Activated CD8-positive, alpha-beta memory T cell treated with anti-CD3 and anti-CD28 coated beads, Interleukin-2, amount 50 U/mL, for 4 hours (primary cell): ENCODE results near the gene SSB.
A peak's percentile ranks its signal among the peaks of the same experiment; 100 is the strongest.
"Not testable (repeated sequence)": the region's sequence is repeated elsewhere in the genome, so short reads cannot be mapped to it uniquely, and the experiment has no call there.

Experiments
- DNase-seq: peaks from one replicate; pipeline ENCODE4 v3.0.0-alpha.2; 2020

Gene SSB

DNA sequence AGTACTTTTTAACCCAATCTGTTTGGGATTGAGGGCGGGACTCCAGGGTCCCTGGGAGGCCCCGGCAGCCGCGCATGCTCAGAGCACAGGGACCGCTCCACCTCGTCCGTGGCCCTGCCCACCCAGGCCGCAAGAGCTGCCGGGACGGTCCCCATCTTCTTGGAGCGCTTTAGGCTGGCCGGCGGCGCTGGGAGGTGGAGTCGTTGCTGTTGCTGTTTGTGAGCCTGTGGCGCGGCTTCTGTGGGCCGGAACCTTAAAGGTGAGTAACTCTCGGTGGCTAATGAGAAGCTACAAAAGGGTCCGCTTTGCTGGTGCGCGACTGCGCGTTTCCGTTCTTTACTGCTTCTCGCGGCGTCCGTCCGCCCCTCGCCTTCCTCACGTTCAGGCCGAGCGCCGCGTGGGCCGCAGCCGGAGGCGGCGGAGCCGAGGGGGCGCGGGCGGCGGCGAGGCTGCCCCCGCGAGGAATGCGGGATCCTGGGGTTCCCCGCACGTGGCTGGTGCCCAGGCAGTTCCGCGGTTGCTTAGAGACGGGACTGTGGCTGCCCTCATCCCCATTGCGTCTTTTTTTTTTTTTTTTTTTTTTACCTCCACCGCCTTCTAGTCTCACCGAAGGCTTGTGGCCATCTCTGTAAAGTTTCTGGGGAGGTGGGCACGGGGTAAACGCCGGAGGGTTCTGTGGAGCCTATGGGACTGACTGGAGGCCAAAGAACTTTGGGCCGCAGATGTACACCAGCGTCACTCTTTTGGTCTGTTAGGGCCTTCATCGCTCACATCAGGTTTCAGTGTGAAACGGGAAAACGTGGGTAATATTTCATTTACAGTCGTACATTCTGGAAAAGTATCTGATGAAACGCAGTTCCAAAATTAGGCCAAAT, at the start of gene SSB:
Gene SSB, plus strand, starts transcription at position 154 of the 875 bp plus-strand sequence. CDS start 2,090 bp downstream, outside the sequence.
- peak; percentile 94 for DNase-seq

DNA sequence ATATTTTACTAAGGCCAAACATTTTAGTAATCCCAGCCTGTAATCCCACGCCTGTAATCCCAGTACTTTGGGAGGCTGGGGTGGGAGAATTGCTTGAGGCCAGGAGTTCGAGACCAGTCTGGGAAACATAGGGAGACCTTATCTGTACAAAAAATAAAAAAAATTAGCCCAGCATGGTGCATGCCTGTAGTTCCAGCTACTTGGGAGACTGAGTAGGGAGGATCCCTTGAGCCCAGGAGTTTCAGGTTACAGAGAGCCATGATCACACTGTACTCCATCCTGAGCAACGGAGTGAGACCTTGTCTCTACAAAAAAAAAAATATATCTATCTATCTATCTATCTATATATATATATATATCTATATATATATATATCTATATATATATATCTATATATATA, 45.9 kb upstream of the SSB start:
- DNase-seq, result no peak

DNA sequence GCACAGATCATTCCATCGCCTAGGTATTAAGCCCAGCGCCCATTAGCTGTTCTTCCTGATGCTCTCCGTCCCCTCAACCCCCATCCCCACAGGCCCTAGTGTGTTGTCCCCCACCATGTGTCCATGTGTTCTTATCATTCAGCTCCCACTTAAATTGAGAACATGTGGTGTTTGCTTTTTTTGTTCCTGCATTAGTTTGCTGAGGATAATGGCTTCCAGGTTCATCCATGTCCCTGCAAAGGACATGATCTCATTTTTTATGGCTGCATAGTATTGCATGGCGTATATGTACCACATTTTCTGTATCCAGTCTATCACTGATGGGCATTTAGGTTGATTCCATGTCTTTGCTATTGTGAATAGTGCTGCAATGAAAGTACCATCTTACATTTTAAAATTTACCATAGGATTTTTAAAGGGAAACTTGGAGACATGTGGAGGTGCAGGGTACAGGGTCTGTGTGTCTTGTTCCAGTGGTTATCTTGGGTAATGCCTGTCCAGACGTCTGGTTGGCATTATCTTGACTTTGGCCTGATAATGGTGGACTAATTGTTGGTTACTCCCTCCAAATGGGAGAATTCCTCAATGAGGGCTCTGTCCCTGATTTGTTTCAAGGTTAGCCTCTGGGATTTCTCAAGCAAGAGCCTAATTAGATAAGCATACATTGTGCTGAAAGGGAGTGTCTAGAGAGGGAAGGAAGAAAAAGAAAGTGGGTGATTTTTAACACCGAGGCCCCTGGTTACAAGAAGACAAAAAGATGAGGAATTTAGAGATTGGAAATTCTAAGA, 43.4 kb upstream of the SSB start:
- no peak for DNase-seq

DNA sequence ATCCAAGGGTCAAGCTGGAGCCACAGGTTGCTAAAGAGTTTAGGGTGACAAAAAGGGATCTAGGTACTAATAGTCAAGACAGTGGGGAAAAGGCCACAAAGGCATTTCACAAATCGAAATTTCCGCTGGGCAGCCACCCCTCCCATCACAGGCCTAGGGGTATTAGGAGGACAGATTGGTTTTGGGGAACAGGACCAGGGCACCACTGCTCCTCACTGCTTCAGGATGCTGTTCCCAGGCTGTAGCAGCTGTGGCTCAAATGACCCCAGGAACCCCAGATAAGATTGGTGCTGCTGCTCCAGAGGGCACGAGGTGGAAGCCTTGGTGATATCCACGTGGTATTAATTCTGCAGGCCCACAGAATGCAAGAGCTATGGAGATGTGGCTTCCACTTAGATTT, 42.3 kb upstream of the SSB start:
- no peak for DNase-seq

DNA sequence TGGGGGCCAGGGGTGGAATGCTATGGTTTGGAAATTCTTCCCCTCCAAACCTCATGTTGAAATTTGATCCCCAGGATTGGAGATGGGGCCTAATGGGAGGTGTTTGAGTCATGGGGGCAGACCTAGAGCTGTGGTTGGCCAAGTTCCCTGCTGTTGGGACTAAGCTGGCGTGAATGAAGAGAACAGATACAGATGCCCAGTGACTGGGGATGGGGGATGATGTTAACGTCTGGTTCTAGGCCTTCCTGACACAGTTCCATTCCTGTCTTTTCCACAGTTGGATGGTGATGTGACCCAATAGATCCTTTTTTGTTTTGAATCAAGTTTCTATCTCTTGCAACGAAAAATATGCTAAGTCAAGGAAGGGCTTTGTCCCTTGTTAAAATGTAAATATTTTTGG, 41.3 kb upstream of the SSB start:
- no peak for DNase-seq

DNA sequence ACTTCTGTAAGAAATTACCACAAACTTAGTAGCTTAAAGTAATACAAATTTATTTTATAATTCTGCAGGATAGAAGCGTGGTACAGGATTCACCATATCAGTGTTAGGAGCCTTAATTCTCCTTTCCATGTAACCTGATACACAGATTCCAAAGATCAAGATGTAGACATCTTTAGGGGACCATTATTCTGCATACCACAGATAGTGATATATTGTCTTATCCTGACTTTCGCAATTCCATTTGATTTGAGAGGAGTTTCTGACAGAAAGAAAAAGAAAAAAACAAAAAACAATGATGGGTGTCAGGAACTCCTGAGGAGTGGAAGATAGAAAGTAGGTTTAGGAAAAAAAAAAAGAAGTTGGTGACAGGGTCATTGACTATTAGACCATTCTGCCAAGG, 40.9 kb upstream of the SSB start:
- DNase-seq, result no peak

DNA sequence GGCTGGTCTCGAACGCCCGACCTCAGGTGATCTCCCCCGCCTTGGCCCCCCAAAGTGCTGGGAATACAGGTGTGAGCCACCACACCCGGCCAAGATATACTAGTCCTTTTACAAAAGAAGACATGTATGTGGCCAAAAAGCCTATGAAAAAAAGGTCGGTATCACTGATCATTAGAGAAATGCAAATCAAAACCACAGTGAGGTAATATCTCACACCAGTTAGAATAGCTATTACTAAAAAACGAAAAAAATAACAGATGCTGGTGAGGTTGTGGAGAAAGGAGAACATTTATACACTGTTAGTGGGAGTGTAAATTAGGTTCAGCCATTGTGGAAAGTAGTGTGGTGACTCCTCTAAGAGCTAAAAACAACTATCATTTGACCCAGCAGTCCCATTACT, 38.7 kb upstream of the SSB start:
- DNase-seq, result no peak

DNA sequence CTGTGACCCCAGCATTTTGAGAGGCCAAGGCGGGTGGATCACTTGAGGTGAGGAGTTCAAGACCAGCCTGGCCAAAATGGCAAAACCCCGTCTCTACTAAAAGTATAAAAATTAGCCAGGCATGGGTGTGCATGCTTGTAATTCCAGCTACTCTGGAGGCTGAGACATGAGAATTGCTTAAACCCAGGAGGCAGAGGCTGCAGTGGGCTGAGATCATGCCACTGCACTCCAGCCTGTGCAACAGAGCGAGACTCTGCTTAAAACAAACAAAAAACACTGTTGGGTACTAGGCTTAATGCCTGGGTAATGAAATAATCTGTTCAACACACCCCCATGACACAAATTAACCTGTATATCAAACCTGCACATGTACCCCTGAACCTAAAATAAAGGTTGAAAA, 37.9 kb upstream of the SSB start:
- DNase-seq, result not testable (repeated sequence)

DNA sequence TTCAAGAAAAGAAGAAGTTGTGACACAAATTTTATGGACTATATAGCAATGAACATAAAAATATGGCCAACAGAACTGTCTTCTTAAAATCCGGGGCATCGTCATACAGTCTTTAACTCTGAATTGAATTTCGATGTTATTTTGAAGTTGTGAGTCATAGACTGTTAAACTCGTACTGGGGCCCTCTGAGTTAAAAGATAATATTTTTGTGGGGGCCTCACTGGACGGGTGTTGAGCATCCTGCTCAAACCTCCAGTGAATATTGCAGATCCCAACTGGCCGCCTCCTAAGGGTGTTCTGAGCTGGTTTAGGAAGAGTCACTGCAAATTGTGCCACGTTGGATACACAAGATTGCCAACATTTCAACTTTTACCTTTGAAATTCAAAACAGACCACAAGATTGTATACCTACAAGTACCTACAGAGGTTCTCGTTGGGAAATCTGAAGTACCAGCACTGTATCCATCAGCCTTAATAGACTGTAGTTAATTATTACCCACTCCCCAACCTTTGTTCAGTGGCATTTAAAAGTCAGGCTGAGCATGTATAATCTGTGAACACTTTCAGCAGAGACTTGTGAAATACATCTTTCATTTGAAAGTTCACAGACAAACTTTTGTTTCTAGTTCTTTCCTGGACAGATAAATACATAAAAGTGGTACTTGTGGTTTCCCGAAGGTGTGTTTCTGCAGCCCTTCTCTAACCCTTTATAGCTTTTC, 37.3 kb upstream of the SSB start:
- DNase-seq, result no peak

DNA sequence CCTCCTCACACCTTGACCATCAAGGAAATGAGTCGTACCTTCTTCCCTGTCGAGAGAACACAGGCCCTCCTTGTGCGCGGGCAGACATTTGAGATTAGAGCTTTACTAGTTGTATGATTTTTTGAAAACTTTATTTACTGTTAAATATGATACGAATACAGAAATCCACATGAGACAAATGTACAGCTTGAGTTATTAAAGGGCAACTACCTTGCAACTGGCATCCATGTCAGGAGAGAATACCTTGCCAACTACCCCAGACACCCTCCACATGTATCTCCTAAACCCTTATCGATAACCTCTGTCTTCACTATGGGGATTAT, 36.7 kb upstream of the SSB start:
- no peak for DNase-seq

DNA sequence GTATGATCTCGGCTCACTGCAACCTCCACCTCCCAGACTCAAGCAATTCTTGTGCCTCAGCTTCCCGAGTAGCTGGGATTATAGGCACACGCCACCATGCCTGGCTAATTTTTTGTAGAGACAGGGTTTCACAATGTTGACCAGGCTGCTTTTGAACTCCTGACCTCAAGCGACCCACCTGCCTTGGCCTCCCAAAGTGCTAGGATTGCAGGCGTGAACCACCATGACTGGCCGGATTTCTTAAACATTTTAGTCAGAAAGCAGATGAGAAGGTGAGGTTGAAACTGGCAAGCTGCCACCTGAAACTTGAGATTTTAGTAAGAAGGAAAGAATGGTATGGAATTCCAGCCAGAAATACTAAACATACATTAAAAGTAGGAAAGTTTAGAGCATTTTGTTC, 33.1 kb upstream of the SSB start:
- DNase-seq, result no peak

DNA sequence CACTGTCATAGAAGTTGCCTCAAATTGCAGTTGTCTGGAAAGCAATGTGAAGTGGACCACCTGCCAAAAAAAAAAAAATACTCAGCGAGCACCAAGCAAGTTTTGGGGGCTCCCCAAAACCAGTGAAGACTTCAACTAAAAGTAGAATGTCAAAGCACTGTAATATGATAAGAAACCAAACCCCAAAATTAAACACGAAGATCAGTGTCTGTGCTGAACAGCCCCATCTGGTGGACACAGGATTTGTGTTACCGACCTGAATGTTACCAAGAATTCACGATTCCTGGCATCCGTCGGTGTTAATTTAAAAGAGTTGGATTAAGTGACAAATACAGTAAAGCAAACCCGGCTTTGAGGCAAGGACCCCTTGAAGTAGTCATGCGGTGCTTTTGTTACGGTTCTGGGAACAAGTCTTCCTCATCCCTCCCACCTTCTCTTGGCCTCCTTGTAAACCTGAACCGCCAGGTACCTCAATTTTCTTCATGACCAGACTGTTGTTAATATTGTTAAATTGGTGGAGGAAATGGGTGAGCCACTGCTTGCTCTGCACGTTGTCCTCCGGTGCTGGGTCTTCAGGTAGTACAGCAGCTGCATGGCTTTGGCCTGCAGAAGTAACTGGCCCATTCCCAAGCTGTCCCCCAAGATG, 31.3 kb upstream of the SSB start:
- peak; percentile 58 for DNase-seq

DNA sequence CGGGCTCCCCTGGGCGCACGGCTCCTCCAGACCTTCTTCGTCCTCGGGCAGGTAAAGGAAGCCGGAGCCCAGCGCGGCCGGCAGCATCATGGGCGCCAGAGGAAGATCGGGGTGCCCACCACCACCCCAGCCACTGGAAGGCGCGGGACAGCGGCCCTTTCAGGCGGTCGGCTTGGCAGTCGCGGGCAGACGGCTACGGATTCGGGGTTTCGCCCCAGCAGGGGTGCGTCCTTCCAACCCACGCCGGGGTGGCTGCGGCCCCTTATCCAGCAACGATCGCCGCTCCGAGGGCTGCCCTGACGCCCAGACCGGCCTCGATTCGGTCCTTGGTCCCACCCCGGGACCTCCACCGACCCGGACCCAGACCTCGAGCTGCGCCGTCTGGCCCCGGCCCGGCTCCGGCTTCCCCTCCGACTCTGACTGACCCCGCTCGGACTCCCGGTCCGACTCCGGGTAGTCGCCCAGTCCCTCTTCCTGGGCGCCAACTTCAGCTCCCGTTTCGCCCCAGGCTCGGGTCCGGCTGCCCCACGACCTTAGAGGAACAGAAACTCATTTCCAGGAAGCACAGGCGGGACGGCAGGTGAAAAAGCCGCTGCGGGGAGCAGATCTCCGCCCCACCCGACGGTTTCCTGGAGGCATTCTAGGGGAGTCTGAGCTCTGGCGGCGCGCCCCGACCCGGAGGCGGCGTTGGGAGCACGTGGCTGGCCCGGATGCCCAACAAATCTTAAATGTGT, 30.2 kb upstream of the SSB start:
- DNase-seq, result peak; percentile 42

DNA sequence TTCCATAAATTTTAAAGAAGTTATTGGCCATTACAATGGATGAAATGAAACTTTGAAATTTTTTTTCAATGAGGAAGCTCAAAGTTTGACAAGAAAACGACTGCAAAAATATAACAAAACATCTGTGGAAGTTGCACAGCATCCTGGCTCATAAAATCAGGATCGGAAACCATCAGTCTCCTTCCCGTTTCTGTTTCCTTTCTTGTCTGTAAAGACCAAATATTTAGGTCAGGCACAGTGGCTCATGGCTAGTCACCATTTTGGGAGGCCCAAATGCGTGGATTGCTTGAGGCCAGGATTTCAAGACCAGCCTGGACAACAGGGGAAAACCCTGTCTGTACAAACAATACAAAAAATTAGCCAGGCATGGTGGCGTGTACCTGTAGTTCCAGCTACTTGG, 27.6 kb upstream of the SSB start:
- DNase-seq, result no peak

DNA sequence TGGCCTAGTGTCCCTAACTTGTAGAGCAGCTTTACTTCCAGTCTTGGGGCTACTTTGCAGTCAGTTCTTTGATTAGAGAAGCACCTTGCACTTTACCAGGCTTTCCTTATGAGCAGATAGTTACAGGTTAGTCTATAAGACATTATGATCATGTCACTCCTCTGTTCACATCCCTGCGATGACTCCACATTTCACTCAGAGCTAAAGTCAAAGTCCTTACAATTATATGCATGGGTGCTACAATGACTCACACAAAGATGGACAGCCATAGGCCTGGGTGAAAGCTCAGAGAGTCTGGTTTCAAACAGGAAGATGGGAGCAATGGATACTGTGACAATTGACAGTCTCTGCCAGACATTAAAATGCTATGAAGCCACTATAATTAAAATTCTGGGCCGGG, 27.1 kb upstream of the SSB start:
- DNase-seq, result no peak

DNA sequence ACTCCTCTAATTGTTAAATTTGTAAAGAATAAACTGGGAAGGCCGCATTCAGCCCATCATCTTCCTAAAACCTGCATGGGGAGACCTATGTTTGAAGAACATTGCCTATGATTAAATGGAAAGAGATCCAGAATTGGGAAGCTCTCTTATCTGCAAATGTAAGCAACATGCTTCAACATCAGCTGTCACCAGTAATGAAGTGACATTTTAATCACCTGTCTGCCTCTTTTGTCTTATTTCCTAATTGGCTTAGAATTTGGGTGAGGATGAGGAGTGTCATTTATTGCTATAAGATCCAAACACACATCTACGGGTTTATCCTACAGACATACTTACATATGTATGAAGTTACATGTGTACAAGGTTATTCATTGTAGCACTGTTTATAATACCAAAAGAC, 26.0 kb upstream of the SSB start:
- DNase-seq, result no peak

DNA sequence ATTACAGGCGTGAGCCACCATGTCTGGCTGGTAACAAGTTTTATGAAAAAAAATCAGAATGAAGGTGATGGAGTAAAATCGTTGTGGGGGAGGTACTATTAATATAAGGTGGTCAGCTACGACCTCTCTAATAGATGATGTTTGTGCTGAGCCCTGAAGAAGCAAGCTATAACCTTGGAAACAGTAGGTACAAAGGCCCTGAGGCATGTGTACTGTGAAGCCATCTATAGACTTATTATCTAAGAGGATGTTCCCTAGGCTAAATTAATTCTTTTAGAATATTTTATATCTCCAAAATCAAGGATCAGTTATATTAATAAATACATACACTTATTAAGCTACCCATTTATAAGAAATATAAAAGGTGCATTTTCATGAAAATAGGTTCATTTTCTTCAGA, 23.3 kb upstream of the SSB start:
- DNase-seq, result no peak

DNA sequence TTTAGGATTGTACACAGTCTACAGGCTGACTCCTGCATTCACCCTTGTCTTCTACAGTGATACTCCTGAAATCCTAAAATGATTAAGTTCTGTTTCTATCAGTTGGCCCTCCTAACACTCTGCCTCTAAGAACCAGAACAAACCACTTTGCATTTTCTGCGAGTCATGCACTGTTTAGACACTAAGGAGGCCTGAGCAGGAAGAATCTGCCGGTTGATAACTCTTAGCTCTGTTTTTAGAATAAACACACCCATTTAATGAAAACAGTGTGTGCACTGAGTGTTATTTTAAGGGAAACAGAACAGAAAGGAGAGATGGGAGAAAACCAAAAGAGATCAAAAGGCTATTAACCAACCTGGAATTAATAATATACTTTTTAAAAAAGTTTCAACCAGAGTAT, 22.9 kb upstream of the SSB start:
- DNase-seq, result no peak

DNA sequence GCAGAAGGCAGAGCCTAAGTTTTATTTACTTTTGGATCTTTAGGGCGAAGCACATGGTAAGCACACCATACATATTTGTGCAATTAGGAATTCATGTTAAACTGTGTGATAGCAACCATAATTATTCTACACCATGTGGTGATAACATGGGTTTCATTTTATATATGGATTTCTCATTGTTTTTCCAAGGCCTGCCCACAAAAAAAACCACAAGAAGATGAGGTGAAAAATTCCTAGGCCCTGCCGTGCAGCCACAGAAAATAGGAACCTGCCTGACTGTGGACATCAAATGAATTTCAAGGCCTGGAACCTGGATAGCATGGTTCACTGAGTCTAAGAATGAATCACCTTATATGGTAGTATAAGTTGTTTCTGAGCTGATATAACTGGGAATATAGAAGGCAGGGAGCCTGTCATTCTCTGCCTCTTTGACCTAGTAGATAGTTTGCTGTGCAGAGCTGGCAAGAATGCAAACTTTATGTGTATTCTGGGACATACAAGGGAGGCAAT, 22.4 kb upstream of the SSB start:
- DNase-seq, result no peak

DNA sequence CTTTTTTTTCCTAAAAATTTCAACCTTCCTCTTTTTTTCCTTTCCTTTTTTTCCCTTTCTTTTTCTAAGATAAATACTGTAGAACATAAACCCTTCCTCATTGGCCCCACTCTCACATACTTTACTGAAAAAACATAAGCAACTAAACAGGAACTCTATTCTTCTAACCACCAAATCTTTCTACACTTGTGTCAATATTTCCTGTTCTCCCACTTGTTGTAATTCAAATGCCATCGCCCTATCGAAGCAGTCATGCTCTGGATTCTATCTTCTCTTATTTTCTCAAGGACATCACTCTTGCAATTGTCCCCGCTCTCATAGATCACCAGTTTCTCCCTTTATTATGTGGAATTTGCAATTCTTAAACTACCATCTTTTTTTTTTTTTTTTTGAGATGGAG, 20.2 kb upstream of the SSB start:
- no peak for DNase-seq

DNA sequence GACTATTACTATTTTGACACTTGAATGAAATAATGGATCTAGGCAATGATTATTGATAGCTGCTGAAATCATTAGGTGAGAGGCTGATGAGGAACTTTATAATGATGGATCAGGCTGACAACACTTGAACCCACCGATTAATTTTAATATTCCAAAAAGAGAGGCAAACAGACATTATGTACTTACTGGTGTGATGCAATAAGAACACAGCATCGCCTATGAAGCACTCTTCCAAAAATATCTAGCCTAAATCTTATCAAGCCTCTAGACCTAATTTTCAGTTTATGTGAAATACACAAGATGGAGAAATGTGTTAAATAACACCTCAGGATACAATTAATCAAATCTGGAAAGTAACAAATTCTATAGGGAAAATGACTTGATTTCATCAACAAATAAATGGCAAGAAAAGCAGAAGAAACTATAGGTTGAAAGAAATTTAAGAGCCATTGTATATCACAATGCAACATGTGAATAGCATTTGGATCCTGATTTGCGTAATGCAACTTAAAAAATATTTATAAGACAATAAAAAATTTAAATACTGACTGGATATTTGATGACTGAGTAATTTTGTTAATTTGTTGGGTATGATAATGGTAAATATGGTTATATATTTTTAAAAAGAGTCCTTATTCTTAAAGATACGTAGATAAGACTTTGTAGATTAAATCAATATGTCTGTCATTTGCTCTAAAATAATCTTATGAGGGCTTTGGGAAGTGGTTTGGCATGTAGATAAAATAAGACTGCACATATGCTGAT, 17.2 kb upstream of the SSB start:
- no peak for DNase-seq

DNA sequence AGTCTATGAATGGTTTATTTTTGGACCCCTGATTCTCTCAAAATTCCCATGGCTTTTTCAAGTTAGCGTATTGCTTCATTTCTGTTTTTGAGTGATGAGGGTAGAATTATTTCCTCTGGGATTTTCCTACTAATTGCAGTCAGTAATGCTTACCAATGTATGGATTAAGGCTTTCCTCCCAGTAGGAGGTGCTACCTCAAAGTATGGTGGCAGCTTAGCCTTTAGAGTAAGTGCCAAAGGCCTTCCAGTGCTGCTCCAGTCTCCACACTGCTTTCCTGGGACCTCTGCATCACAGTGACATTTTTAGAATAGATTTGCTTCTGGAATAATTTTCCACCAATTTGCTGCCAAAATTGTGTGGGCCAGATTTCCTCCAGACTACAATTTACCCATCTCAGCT, 16.2 kb upstream of the SSB start:
- no peak for DNase-seq
